GM12874 (cell line): Measurements from ENCODE around the gene AGMO.

Experiments used
- TF ChIP-seq, protein P1 (sequence below): IDR thresholded peaks from 2 replicates; pipeline ENCODE4 v1.5.1; 2011; ENCODE audit warnings: low read depth, mild to moderate bottlenecking, control low read depth, low read length, moderate library complexity; ENCODE audit not compliant: insufficient read depth

Gene AGMO

DNA sequence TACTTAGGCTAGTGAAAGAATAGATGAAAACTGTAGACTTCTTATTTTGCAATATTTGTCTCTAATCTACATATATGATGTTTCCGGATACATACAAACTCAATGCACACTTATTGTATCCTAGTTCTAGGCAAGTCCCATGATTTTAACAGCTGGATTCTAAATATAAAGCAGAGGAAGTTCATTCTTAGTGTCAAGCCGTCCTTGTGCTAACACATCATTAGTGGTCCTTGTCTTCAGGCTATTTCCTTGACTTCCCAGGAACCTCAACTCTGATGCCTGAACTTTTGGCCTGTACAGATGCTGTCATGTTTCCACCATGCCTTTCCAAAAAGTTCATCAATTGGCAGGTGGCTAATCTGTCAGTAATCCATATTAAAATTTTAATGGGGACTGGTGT lies 357.4 kb downstream of the AGMO start:
- TF ChIP-seq, protein P1, sequence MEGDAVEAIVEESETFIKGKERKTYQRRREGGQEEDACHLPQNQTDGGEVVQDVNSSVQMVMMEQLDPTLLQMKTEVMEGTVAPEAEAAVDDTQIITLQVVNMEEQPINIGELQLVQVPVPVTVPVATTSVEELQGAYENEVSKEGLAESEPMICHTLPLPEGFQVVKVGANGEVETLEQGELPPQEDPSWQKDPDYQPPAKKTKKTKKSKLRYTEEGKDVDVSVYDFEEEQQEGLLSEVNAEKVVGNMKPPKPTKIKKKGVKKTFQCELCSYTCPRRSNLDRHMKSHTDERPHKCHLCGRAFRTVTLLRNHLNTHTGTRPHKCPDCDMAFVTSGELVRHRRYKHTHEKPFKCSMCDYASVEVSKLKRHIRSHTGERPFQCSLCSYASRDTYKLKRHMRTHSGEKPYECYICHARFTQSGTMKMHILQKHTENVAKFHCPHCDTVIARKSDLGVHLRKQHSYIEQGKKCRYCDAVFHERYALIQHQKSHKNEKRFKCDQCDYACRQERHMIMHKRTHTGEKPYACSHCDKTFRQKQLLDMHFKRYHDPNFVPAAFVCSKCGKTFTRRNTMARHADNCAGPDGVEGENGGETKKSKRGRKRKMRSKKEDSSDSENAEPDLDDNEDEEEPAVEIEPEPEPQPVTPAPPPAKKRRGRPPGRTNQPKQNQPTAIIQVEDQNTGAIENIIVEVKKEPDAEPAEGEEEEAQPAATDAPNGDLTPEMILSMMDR: no peak

DNA sequence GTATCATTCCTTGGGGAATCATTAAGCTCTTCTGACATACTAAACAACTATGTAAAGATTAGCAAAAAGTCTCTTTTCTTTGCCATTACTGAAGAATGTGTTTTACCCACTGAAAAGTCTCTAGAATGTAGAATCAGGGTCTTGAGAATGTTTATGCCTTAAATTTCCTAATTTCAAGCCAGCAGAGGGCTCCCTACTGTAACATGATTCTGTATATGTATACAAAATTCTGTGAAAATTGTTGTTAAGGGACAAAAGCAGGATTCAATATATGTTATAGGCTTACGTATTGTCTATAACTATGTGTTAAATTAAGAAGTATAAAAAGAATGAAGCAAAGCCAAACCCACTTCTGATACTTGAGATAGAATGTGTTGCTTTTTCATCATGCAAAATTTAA lies 362.3 kb downstream of the AGMO start:
- TF ChIP-seq, protein P1: no peak

DNA sequence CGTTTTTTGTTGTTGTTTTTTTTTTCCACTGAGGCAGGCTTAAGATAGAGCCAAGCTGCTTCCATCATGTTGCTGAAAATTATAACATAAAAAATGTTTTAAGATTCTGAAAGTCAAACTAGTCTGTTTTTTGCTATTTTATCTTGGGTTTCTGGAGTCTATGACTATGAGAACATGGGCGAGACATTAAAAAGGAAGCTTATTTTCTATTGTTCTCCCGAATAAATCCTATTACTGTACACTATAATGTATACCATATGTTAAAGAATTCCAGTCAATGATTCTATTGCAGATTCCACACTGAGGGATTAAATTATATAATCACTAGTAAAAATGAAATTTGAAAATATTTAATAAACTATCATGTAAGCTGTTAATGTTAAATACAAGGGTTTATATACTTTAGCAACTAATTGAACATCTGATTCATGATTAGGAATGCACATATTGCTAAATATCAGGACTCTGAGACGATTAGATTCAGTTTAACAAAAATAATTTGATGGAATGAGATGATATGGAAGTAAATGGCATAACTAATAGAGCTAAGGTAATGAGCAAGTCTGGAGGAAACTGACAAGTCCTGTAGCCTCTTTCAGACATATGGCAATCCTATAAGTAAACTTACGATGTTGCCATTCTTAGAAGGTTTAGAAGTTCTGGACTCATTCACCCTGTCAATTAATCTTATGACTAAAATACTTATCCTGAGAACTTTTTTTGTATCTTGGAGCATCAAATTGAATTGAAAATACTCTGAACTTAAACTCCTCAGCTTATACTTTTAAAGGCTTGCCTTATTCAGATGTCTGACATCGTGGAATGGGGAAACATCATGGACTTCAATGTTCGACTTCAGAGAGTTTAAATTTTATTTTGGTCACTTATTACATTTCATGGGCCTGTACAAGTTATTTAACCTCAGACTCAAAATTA lies 364.5 kb downstream of the AGMO start:
- TF ChIP-seq, protein P1: no peak

DNA sequence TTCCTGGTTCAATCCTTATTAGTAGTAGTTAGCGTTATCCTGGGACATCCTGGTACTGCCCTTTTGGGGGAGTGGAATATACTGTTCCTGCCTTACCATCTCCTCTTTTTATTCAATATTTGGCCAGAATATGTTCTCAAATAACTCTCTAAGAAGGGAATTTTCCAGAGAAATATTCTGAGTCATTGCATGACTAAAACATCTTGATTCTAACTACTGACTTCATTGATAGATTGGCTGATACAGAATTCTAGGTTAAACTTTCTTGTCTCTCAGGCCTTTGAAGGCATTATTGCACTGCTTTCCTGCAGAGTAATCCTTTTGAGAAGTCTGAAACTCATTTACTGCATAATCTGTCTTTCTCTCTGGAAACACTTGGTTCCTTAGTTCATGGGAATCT lies 383.8 kb downstream of the AGMO start:
- TF ChIP-seq, protein P1: no peak

DNA sequence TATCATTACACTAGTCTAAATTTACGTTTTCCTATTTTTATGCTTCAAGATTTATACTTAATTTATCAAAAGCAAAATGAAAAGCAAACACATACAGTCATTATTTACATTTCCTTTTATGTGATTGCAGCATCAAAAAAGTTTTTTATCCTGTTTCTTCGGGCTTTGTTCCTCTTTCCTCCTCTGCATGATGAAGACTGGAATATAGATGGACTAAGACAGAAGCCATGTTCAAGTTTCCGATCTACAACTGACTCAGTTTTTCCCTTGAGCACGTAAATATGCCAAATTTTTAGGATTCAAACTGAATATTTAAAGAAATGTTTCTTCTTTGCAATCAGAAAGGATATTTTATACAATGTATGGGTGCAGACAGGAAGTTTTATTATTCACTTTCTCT lies 385.7 kb downstream of the AGMO start:
- TF ChIP-seq, protein P1: no peak

DNA sequence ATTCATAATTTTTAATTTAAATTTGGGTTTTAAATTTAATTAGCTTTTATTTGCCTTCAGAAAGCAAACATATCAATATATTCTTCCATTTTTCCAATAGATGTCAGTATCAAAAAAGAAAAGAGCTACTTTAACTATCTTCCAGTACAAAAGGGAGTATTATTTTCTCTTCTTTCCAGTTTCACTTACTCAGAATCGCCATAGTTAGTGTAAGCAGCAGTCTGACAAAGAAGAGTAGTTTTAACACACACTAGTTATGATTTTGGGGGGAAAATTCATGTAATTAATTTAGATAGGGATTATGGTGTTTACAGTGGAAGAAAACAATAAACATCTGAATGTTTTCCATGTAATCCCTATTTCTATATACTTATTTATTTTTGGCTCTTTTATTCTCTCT lies 386.7 kb downstream of the AGMO start:
- TF ChIP-seq, protein P1: no peak

DNA sequence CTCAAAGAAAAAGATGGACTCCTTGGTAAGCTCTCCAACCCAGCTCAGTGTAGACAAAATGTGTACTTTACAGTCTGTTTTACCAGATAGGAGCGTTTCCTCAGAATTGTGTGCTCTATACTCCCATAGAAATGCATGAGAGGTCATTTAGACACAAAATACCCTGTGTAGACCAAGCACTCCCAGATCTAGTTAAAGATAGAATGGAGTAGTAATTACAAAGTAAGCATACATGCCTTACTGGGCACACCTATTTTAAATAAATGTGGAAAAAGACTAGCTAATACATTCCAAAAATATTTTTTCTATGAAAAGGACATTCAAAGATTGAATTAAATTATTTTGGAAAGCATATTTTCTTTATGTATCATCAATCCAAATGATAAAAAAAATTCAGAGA lies 387.3 kb downstream of the AGMO start:
- TF ChIP-seq, protein P1: no peak
